GM18520 (cell line): Measurements from ENCODE around the gene CCDC183.
"Not testable (repeated sequence)": the region's sequence is repeated elsewhere in the genome, so short reads cannot be mapped to it uniquely, and the experiment has no call there.

Experiments used
- ATAC-seq: cut with Tn5 transposase; IDR thresholded peaks from one replicate; pipeline ENCODE4 v1.9.1; 2021; ENCODE audit not compliant: unreplicated experiment

Gene CCDC183

GRCh38 chr9:136784249-136784996 is 11.7 kb upstream of the CCDC183 start:
- ATAC-seq, result no peak

DNA sequence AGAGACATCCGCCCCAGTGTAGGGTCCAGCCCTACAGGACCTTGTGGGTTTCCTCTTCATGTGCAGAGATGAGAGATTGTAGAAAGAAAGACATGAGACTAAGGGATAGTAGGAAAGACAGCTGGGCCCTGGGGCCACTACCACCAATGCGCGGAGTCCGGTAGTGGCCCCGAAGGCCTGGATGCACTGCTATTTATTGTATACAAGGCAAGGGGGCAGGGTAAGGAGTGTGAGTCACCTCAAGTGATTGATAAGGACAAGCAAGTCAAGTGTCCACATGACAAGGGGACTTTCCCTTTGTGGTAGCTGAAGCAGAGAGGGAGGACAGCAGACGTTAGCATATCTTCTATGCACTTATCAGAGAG is 11.2 kb upstream of the CCDC183 start:
- ATAC-seq, result no peak

DNA sequence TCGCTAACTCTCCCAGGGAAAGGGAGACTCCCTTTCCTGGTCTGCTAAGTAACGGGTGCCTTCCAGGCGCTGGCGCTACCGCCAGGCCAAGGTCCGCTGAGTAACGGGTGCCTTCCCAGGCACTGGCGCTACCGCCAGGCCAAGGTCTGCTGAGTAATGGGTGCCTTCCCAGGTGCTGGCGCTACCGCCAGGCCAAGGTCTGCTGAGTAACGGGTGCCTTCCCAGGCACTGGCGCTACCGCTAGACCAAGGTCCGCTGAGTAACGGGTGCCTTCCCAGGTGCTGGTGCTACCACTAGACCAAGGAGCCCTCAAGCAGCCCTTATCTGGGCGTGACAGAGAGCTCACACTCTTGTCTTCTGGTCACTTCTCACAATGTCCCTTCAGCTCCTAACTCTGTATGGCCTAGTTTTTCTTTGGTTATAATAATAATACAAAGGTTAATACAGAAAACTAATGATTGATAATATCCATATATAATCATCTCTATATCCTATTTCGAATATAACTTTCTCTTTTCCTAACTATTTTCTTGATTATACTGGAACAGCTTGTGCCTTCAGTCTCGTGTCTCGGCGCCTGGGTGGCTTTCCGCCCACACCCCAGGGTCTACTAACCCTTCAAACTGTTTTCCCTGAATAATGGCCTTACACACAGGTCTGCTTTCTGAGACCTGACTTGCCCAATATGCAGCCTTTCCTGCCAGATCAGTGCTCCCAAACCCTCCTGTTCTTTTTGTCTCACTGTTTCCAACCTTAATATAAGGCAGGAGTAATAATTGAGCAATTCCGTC is 10.4 kb upstream of the CCDC183 start:
- ATAC-seq, result not testable (repeated sequence)

DNA sequence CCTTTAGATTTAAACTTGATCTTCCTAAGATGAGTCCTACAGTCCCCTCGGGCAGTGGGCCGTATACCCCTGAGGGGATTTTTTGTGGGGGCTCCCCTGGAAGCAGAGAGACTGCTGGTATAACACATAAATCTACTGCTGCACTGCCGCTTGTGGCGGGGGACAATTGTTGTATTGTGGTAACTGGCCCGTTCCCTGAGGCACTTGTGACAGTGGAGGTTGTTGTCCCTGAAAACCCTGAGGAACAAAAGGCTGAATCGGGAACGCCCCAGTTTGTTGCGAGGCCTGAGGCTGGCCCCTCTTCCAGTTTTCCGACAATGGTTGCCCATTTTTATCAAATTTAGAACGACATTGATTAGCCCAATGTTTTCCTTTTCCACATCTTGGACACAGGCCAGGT is 9.7 kb upstream of the CCDC183 start:
- no peak for ATAC-seq

GRCh38 chr9:136786983-136787382 is 9.2 kb upstream of the CCDC183 start:
- ATAC-seq, result not testable (repeated sequence)

DNA sequence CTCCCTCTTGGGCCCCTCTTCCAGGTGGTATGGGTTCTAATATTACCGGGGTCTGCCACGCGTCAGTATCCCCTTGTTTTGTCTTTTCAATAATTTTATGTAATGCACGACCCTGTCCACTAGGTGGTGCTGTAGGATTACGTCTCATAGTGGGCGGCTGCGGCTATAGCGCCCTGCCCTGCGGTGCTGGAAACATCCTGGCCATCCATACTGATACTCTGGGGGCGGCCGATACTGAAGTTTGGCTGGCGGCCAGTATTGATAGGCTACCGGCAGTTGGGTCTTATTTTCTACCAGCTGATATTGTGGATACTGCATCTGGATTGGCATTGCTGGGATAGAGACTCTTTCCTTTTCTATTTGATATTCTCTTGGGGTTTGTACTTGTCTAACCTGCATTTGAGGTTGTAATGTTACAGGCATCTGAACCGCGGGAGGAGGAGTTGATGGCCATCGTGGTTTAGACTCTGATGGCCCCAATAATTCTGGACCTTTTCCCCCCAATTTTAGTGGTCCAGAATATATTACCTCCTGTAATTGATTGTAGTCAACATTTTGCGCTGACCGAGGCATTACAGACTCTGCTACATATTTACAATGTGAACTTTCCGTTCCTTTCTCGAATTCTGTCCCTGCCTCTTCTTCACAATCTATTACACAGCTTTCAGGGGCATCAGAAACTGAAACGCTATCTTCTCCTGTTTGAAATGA is 8.3 kb upstream of the CCDC183 start:
- no peak for ATAC-seq

GRCh38 chr9:136788644-136789522 is 7.3 kb upstream of the CCDC183 start:
- ATAC-seq, result not testable (repeated sequence)

DNA sequence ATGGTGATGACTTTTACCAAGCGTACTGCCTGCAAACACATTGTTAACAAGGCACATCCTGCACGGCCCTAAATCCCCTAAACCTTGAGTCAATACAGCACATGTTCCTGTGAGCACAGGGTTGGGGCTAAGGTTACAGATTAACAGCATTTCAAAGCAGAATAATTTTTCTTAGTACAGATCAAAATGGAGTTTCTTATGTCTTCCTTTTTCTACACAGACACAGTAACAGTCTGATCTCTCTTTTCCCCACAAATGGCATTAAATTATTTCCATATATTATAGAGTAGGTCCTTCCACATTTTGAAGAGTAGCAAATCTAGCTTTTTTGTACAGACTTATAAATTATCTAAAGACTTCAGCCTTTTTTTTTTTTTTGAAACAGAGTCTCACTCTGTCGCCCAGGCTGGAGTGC is 6.6 kb upstream of the CCDC183 start:
- no peak for ATAC-seq

DNA sequence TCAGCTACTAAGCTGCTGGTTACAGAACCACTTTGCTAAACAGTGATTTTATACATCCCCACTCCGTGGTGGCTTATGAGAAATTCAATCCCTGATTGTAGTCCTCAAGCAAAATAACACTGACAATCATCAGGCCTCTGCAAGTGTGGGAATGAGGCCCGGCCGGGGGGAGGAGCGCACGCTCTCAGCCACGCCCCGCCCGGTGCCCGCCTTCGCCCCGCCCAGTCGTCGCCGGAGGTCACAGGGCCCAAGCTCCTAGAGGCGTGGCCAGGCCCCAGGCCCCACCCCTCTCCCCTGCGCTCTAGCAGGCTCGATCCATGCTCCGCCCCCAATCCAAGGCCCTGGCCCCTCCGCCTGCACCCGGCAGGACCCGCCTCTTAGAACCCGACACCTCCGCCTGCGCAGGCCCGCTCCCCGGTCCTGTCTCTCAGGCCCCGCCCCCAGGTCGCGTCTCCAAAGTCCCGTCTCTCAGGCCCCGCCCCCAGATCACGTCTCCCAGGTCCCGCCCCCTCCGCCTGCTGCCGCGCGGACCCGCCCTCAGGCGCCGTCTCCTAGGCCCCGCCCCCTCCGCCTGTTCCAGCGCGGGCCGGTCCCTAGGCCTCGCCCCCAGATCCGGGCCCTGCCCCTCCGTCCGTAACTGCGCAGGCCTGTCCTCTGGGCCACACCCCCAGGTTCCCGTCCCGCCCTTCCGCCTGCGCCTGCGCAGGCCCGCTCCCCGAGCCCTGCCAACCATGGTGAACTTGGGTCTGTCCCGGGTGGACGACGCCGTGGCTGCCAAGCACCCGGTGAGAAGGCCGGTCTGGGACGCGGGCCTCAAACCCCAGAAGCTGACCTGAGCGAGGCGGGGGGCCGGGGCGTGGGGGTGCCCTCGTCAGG is 5.3 kb upstream of the CCDC183 start, which contains the start of gene TMEM141:
TSS of gene TMEM141 (plus strand) at position 705 of the 876 bp plus-strand sequence. CDS start at position 732, 27 bp downstream.
- peak; percentile 72 for ATAC-seq

- ATAC-seq, result no peak
These were observed 4.4 kb upstream of the CCDC183 start for GRCh38 chr9:136791516-136792276.

GRCh38 chr9:136792321-136793085 is 3.6 kb upstream of the CCDC183 start:
- ATAC-seq, result no peak

DNA sequence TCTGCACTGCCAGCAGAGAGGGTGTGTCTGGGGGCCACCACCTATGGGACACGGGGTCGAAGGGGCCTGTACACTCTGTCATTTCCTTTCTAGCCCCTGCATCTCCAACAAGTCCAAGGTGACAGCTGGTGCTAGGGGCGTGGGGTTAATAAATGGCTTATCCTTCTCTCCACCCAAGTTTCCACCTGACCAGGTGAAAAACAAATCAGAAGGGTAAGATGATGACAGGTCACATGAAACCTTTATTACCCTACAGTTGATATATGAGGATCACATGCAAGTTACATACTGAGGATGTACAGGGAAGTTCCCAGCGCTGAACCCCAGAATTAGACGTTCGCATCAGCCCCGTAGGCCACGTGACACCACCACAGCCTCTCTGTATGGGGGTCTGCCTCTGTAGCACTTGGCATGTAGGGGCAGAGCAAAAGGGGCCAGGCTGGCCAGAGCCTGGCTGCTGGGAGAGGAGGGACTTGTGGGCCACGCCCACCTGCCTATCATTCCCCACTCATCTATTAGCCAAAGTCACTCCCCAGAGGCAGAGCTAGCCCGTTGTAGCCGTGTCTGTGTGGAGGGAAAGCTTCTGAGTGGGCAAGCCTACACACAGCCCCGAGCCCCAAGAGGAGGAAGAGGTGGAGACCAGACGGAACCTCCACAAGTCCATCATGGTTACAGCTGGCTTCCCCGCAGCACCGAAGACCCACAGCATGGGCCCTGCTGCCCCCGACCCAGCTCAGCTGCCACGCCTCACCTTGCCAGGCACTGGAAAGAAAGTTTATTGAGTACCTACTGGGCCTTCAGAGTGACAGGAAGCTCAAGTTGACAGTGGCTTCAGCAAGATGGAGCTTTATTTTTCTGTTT is 2.8 kb upstream of the CCDC183 start:
- ATAC-seq, result no peak

DNA sequence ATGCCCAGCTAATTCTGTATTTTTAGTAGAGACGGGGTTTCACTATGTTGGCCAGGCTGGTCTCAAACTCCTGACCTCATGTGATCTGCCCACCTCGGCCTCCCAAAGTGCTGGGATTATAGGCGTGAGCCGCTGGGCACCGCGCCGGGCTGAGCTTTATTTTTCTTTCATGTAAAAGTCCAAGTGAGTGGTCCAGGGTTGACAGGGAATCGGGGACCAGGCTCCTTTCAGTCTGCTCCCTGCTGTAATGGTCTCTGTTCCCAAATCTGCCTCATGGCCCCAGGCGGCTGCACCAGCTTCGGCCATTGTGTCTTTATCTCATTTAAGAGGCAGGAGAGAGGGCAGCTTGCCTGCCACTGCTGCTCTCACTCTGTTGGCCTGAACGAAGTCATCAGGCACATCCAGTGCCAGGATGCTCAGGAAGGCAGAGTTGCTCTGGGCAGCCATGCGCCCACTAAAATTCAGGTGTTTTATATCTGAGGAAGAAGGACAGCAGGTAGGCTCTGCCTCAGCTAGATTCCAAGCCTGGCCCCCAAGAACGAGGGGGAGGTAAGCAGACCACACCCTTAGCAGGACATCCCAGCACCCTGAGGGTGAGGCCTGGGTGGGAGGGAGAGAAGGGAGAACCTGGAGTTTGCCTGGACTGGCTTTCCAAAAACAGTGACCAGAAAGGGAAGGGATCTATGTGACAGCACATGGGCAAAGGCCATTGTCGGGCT is 1.7 kb upstream of the CCDC183 start:
- no peak for ATAC-seq

- no peak for ATAC-seq
These were observed 1.2 kb upstream of the CCDC183 start for GRCh38 chr9:136795000-136795348.

DNA sequence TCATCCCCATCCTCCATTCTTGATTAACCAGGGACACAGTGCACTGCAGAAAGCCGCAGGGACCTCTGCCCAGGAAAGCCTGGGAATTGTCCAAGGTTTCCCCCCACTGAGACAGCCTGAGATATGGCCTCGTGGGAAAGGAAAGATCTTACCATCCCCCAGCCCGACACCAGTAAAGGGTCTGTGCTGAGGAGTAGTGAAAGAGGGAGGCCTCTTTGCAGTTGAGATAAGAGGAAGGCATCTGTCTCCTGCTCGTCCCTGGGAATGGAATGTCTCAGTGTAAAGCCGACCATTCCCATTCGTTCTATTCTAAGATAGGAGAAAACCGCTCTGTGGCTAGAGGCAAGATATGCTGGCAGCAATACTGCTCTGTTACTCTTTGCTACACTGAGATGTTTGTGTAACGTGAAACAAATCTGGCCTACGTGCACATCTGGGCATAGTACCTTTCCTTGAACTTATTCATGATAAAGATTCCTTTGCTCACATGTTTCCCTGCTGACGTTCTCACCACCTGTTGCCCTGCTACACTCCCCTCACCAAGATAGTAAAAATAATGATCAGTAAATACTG is 723 bp downstream of the CCDC183 start:
- ATAC-seq, result not testable (repeated sequence)

DNA sequence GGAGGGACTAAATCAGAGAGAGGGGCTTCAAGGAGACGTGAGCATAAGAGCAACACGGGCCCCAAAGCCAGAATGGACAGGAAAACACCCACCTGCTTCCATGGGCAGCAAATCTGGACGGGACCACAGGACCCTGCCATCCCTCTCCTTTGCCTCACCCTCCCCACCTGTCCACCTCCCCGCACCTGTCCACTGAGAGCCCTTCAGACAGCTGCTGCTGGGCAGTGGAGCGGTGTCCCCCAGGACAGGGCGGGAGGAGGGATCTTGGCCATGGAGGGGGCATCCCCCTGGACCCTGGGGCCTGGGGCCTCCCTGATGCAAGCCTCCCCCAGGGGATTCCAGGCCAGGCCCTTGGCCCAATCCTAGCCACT is 2.6 kb downstream of the CCDC183 start:
- no peak for ATAC-seq
